Brain pericyte (primary cell): Measurements from ENCODE around the gene CDKL5.
"Not testable (repeated sequence)": the region's sequence is repeated elsewhere in the genome, so short reads cannot be mapped to it uniquely, and the experiment has no call there.

Source experiments
- DNase-seq: peaks from one replicate; pipeline ENCODE4 v3.0.0-alpha.2; 2012; ENCODE audit warnings: low read depth, low spot score

CDKL5 gene

DNA sequence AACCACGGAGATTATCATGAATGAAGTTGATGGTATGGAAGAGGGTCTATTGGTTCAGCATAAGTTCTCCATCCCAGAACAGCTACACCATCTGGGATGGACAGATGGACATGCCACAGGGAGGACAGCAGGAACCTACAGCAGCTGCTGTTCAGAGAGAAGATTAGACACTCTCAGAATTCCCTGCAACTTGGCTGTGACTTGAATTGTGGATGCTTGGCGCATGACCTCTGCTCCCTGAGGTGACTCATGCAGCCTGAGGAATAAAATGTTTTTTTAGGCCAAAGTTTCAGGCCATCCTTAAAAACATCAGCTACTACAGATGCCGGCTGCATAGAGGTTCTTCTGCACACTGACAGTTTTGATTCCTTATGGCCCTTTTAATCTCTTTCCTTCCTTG lies 149.2 kb downstream of the CDKL5 start:
- DNase-seq, result peak; percentile 26

DNA sequence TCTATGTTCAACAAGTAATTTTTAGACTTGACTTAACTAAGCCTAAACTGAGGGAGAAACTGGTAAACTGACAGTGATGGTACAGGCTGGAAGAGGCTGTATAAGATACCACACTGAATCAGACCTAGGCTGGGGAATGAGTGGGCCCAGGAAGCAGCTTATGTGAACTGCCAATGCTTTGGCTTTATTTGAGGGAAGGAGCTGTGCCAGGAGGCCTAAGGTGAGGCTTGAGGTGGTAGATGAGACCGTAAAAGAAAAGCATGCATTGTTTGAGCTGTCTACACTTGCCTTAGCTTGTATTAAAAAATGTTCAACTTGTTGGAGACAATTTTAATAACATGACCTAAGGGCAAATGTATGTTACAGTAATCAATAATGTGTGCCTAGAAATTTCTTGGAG lies 150.3 kb downstream of the CDKL5 start:
- DNase-seq, result no peak

DNA sequence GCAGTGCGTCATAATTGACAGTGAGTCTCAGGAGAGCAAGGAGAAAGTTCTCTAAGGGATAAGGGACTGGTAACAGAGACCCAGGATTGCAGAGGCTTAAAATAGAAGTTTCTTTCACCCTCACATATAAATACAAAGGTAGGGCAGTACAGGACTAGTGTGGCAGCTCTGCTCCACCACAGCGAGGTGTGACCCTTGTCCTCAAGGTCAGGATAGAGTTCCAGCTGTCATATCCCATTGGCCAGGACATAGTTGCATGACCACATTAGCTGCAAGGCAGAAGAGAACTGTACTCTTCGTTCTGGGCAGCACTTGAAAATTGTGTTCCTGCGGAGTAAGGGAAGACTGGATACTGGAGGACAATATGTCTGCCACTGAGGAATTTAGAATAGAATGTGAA lies 152.0 kb downstream of the CDKL5 start:
- no peak for DNase-seq

DNA sequence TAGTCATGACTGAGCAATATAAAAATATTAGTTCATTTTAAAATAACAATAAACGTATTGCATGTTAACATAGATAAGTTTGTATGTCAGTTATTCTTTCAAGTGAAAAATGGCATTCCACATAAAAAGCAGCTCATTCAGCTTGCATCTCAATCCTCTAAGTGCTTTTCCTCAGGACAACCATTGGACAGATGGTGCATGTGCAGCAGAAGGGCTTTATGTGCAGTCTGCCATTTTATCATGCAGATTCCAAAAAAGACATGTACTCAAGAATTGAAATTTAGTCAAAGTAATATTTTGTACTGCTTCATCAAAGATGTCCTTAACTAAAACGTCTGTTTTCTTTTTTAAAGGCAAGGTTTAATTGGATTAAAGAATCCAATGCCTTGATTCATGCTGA lies 153.1 kb downstream of the CDKL5 start:
- no peak for DNase-seq

DNA sequence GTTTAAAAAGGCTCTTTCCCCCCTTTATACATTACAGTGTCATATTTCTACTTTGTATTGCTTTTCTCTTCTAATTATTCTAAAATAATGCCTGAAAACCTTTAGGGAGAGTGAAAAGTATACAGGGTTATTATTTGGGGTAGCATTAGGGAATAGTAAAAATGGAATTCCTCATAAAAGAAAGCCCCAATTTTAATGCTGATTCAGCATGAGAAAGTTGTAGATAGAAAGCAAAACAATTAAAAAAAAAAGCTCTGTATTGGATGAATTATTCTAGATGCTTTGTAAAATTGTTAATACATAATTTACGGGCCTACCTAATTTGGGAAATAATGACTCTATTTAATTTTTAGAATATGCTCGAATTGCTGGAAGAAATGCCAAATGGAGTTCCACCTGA lies 154.1 kb downstream of the CDKL5 start:
- no peak for DNase-seq

DNA sequence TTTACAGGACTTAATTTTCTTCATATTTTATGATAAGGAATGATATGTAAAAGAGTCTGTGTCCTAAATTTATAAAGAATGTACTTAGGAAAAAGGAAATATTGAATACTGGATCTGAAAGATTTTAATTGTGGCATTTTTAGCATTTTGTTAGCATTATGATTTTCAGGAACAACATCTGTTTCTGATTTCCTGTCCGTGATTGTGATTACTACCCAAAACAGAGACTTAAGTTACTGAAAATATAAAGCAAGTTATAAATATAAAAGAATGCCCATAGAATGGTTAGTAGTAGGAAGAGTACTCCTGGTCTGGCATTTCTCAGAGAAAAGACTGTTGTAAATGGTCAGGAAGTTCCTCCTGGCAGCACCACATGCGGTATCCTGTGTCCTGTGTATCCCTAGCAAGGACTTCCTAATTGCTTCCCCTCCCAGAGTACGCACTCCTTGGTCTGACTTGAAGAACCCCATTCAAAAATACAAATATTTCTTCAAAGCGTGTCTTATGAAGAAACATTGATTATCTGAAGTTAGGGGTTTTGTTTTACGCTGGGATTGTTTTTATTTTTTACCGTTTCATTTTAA lies 157.6 kb downstream of the CDKL5 start:
- DNase-seq, result no peak

DNA sequence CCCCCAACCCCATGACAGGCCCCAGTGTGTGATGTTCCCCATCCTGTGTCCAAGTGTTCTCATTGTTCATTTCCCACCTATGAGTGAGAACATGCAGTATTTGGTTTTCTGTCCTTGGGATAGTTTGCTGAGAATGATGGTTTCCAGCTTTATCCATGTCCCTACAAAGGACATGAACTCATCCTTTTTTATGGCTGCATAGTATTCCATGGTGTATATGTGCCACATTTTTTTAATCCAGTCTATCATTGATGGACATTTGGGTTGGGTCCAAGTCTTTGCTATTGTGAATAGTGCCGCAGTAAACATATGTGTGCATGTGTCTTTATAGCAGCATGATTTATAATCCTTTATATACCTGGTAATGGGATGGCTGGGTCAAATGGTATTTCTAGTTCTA lies 163.9 kb downstream of the CDKL5 start:
- not testable (repeated sequence) for DNase-seq

DNA sequence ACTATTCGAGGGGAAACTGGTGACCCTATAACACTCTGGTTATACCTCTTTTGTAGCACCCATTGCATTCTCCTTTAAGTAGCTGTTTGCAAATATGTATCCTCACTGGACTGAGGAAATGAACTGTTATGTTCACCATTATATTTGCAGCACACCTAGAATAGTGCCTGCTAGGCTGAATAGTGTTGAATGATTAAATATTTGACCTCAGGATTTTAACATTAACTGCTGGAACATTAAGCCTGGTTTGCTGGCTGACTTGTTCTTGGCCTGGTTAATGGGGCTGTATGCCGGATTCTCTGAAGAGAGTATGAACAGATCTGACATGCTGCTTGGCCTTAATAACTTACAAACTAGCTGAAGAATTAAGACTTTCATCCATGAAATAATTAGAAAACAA lies 166.4 kb downstream of the CDKL5 start:
- no peak for DNase-seq

DNA sequence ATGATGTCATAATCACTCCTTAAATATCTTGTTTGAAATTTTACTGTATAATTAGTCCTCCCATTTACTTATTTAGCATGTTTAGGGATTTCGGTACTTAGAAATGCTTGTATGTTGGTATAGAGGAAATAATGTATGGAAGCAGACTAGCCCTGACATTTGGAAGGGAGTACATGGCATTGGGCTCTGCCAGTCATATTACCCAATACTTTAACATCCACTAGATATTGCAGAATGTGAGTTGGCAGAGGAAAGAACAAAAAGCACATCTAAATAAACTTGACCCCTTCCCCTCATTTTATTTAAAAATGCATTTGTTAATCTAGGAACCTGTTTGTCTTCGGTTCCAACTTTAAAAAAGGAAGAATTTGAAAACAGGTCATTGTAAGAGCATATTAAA lies 168.7 kb downstream of the CDKL5 start:
- no peak for DNase-seq

DNA sequence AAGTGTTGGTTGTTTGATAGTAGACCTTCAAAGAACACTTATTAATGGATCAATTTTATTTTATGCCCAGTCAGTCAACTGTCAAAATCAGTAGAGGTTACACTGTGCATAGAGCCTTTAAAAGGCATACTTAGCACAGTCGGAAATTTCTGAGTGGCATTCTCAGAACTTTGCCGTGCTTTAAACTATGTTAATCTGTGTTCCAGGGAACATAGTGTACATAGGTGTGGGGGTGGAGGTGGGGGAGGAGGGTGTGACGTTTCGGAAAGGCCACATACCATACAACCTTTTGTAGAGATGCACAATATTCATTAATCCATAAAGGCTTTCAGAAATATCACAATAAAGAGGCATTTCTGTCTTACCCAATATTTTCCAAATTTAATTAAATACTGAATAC lies 170.7 kb downstream of the CDKL5 start:
- DNase-seq, result no peak

DNA sequence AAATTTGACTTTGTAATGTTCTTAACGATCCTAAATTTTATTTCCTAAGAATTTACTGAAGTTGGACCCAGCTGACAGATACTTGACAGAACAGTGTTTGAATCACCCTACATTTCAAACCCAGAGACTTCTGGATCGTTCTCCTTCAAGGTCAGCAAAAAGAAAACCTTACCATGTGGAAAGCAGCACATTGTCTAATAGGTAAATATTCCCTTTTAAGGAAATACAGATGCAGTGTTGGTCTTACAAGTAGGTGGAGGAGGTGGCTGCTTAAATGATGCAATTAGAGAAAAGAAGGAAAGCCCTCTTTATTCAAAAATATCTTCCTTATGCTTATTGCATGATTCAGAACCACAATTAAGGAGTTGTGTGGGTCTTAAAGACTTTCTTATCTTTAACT lies 173.0 kb downstream of the CDKL5 start:
- DNase-seq, result no peak

DNA sequence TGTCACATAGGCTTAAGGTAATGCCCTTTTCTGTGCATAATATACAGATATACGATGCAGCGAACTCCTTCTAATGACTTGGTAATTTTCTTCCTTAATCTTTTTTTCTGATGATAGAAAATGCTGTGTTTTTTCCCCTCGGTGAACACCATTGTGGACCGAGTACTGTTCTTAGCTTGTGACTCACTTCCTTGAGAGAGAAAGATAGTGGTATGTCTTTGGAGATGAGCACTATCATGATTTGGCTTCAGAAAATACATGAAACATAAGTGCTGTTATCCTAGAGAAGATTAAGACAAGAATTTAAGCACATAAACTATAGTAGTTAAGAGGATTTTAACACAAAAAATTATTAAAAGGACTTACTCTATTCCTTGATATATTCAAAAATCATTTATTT lies 182.6 kb downstream of the CDKL5 start:
- no peak for DNase-seq

DNA sequence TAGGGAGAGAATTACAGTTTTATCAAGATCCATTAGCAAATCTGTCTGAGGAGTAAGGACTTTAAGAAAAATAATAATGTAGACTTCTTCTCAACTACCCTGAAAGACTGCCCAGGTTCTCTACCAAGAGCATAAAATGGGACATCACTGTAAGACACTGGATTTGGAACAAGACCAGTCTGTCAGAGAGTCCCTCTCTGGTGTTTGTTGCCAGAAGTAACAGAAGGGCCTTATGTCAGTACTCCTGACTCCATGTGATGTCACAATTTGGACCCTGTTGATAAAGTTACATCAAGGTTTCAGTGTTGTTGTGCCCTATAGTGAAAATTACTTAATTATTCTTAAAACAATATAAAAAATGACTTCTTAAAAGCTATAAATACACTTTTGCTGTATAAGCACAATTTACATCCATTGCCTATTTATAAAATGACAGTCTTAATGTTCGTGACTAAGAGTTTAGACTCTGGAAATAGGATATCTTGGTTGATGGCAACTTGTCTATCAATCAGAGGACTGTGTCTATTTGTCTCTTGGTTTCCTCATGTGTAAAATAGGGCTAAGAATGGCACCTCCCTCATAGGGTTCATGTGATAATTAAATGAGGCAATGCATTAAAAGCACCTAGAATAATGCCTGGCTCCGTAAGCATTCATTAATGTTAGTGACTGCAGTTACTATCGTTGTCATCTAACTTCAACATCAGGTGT lies 188.7 kb downstream of the CDKL5 start:
- DNase-seq, result no peak

DNA sequence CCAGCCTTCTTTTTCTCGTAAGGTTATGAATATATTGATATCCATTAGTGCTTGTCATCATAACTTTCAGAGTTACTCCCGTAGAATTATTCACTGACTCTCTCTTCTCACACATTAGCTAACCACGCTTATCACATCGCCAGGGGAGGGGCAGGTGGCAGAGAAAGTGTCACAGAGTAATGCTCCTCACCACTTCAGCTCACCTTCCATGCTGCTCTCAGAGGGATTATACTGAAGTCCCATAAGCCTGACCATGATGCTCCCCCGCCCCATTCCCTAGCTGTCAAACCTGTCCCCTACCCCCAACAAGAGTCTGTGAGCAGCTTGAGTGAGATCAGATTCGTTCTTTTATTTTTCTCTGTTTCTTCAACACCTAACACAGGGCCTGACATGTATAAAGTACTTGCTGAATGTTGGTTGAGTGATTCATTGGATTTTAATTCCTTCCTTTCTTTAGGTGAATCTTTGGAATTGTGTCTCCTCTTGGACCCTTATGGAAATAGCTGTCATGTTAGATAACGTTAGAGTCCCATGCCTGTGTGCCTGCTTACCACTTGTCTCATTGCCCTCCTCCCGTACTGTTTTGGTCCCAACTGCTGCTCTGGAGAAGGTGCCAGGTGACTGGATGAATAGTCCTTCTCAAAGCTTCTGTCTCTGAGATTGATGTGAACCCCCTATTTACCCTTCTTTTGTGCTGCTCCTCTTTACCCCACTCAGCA lies 191.4 kb downstream of the CDKL5 start:
- no peak for DNase-seq

DNA sequence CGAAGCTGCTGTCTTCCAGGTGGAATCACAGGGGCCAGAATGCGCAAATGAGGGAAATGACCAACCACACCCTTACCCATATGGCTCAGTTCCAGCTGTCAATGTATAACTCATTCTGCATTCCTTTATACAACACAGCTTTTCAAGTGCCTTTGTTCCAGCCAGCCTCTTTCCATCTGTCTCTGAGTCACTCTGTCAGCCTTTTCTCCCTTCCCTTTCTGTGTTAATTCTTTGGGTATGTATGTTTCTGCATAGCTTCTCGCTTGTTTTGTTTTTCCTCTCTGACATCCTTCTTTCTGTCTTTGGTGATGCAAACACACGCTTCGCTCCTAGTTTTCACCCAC lies 192.0 kb downstream of the CDKL5 start:
- no peak for DNase-seq

DNA sequence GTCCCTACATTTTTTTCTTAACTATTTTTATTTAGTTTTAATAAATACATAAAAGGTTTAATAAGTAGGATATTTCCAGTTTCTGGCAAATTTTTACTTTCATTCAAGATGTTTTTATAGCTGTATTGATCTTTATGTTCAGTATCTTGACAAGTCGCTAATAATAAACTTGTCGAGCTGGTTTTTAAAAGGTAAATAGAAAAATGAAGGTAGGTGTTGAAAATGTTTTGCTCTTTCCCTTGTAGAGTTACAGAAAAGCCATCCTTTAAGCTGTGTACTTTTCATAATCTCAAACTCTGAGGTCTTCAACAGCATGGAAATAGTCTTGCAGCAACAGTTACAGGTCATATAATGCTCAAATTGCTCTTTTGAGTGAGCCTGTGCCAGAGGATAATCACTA lies 193.9 kb downstream of the CDKL5 start:
- no peak for DNase-seq

DNA sequence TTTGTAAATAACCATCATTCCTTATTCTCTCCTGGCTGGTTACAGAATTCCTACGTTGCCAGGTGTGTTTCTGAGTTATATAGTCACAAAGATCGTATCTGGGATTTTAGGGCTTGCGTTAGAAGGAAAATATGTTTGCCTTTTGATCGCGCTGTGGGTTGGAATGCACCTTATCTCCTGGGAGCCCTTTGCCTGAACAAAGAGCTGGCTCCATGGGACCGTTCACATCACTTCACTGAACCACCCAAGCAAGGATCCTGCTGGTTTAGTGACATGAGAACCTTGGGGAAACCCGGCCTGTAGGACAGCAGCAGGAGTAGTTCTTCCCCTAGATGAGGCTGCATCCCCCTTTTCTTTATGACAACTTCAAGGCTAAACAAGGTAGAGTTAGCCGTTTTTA lies 194.9 kb downstream of the CDKL5 start:
- DNase-seq, result no peak

DNA sequence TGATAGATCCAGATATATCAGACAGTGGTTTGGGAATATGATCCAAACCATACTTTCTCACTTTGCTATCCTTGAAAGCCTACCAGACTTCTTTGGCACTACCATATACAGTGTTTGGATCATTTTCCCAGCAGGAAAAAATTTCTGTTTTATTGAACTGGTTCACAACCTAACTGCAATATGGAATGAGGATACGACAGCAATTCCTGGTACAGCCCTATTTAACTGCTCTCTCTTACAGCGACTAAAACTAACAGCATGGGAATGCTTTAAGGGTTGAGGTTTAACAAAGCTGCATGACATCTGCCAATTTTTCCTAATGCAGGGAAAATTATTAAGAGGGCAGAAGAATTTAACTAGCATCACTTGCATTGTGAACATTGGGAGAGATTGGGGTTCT lies 199.2 kb downstream of the CDKL5 start:
- no peak for DNase-seq

DNA sequence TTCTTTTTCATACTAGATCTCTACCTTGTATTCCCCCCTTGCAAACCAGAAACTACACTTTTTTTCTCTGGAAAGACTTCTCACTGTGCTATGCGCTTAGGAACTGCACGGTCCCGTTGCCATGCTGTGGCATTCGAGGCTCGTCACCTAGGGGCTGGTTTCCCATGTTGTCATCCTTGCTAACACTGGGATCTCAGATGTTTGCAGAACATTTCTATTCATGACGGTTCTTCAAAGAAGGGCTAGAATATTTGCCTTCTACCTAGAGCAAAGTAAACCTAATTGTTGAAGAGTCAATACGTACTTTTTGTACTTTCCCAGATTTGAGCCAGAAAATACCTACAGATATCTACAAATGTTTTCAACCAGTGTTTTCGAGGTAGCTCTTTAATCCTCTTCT lies 205.5 kb downstream of the CDKL5 start:
- DNase-seq, result no peak

DNA sequence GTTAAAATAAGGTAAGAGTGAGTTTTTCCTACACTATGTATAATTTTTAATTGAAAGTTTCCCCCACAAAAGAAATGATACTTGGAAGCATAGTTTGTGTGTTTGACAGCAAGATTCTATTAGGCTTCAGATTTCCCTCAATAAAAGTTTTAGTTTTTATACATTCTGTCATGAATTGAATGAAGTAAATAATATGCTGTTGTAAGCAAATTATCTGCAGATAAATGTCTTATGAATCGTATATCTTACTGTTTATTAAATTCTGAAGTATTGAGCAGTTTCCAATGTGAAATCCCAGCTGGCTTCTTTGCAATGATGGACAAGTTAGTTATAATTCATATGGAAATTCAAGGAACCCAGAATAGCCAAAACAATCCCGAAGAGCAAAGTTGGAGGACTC lies 213.0 kb downstream of the CDKL5 start:
- DNase-seq, result no peak

DNA sequence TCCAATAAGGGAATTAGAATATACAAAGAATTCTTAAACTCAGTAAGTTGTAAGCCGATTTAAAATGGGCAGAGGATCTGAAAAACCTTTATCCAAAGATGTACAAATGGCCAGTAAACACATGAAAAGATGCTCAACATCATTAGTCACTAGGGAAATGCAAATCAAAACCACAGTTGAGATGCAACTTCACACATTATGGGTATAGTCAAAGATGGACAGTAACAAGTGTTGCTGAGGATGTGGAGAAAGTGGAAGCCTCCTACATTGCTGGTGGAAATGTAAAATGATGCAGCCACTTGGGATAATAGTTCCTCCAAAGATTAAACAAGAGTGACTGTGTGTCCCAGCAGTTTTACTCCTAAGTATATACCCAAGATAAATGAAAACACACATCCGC lies 213.9 kb downstream of the CDKL5 start:
- DNase-seq, result no peak

DNA sequence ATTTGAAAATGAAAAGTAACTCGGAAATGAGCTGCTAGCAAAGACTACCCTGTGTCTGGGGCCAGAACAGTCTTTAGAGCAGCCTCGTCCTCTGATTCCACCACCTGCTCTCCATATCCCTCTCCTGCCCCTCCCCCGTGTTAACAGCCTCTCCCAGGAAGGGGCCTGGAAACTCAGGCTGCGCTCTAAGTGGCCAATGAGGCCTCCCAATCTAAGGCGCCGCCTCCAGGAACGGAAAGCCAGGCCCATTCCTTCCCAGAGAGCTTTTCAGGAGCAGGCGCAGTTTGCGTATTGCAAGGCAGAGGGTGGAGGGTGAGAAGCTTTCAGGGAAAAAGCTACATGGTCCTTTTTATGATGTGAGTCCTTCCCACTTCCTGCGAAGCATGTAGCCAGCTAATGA lies 215.3 kb downstream of the CDKL5 start:
- no peak for DNase-seq

DNA sequence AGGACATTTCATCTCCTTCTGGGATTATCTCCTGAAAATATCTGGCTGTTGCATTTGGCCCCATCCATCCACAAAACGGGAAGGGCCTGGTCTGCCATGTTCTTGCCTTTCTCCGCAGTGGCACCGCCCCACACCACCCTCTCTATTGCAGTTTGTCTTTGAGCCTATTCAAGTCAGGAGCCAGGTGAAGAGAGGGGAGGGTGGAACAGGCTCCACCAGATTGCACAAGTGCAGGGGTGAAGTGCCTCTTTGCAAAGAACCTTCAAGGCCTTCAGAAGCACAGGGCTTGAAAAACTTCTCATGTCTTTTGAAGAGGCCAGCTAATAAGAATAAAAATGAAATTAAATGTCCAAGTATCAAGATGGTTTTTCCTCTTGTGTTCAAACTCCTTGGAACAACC lies 217.8 kb downstream of the CDKL5 start:
- DNase-seq, result no peak
